IPS-20b (cell line): ENCODE data around the gene CREG1.

Experiments used
- H3K27ac ChIP-seq: one replicate; pipeline ENCODE4 v1.5.1; 2013; ENCODE audit warnings: low read length
- H3K27me3 ChIP-seq: 2 replicates; pipeline ENCODE4 v1.6.1; 2013; ENCODE audit warnings: mild to moderate bottlenecking, low read length, inconsistent platforms; ENCODE audit not compliant: insufficient read depth
- H3K36me3 ChIP-seq: 2 replicates; pipeline ENCODE4 v1.6.1; 2013; ENCODE audit warnings: low read depth, mild to moderate bottlenecking, inconsistent platforms, low read length, moderate library complexity; ENCODE audit not compliant: insufficient read depth
- H3K4me1 ChIP-seq: 2 replicates; pipeline ENCODE4 v1.6.1; 2013; ENCODE audit warnings: mild to moderate bottlenecking, control low read depth, inconsistent platforms, low read length, moderate library complexity; ENCODE audit not compliant: insufficient read depth
- H3K4me3 ChIP-seq: 2 replicates; pipeline ENCODE4 v1.5.1; 2013; ENCODE audit warnings: mild to moderate bottlenecking, low read length, inconsistent platforms
- H3K9ac ChIP-seq: 2 replicates; pipeline ENCODE4 v1.6.1; 2013; ENCODE audit warnings: low read depth, mild to moderate bottlenecking, inconsistent platforms, low read length, moderate library complexity
- H3K9me3 ChIP-seq: 2 replicates; pipeline ENCODE4 v1.6.1; 2013; ENCODE audit warnings: mild to moderate bottlenecking, low read depth, low read length, inconsistent platforms; ENCODE audit not compliant: insufficient read depth

The CREG1 gene

DNA sequence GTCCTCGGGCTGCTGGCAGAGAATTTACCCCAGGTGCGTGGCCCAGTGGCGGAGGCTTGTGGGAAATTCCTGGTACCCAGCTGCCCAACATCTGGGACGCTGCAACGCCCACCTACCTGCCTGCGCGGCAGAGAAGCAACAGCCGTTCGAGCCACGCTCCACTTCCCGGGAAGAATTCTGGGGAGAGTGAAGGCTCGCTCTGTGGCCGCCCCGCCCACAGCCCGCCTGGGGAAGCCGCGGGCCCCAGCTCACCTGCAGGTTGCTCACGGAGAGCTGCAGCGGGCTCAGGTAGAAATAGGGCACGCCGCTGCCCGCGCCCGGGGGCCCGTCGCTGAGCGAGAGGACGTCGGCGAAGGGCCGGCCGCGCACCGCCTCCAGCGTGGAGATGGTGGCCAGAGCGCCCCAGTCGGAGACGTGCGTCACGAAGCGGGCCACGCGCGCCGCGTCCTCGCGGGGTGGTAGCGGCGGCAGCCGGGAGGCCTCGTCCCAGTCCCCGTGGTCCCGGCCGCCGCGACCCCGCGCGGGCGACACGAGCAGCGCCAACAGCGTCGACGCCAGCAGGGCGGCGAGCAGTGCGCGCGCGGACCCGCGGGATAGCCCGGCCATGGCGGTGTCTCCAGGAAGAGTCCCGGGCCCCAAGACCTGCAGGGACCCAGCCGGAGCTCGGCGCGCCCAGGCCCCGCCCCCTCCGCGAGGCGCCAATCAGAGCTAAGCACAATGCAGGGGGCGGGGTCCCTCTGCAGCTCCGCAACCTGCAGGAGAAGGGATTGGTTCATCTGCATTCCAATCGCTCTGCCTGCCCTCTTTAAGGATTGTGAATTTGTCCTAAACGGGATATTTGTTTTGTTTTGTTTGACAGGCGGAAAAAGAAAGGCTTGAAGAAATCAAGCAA, at the start of gene CREG1:
CREG1 (minus strand) TSS at position 627 of the 892 bp plus-strand sequence.
- H3K36me3 ChIP-seq = no peaks in the 10 kb centered on the region
- H3K4me3 ChIP-seq = peak within 1 kb of the TSS; percentile 92
- no peak within 1 kb of the TSS for H3K27ac ChIP-seq
- H3K9ac ChIP-seq = peak within 1 kb of the TSS; percentile 63; the same call in 1 of the 2 replicates
- no peaks in the 10 kb centered on the region for H3K9me3 ChIP-seq
- no peaks in the 10 kb centered on the region for H3K4me1 ChIP-seq
- peaks cover 7% of the 10 kb centered on the region; the same call in 1 of the 2 replicates for H3K27me3 ChIP-seq

DNA sequence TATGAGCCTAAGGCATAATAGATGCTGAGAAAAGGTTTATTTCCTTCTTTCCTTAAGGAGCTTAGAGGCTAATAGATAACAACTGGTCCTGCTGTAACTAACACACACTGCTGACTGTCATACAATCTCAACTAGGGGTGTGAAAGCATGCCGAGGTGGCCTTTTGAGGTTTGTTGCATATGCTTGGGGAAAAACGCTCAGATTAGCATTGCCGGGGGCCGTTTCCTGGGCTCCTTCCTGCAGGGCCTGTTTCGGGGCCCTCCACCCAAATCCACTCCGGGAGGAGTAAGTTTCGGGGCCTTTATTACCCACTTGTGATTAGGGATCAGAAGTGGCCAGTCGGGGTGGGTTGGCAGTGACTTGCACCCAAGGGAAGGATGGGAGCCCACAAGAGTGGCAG, 49.3 kb upstream of the CREG1 start:
- no peak overlapping the region for H3K4me3 ChIP-seq
- H3K36me3 ChIP-seq = no peaks in the 10 kb centered on the region
- H3K4me1 ChIP-seq = 0 out of 2 replicates have a peak, but pooled peaks cover 4% of the 10 kb centered on the region
- H3K9me3 ChIP-seq = peaks cover 13% of the 10 kb centered on the region
- no peak overlapping the region for H3K27ac ChIP-seq
- no peaks in the 10 kb centered on the region for H3K27me3 ChIP-seq
- H3K9ac ChIP-seq = no peak overlapping the region

DNA sequence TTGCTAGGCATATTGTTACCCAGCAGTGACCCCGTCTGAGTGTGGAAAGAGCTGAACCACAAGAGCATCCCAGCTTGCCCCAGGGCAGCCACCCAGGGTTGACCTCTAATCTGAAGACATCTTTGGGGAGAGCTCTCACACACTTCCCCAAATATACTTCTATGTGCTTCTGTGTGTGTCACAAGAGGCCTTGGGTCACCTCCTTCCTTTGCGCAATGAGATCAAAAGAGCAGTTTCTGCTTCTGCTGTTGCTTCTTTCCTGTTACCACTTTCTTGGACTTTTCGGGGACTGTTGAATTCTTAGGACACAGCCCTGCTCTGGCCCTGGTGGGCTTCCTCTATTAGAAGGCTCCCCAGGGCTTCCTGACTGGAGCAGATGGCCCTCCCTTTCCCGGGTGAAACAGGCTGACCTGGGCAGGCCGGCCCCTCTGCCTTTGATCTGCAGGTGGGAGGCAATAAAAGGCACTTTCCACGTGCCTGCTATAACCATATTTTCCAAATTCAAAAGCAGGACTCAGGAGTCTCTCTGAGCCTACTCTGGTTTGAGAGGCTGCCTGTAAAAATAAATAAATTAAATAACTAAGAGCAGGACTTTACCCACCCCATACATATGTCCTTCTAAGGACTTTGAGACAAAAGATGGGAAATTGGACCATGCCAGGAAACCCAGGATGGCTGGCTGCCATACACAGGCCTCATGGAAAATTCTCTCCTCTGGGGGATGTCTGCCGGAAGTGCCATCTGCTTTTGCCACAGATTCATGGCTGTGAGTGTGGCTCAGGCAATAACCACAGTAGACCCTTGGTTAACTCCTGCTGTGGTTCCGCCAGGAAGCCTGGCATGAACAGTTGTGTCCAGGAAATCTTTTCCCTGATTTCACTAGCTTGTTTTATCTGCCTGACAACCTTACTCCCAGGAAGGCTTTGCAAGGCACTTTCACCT, 48.2 kb upstream of the CREG1 start:
- H3K27ac ChIP-seq = no peak overlapping the region
- no peak overlapping the region for H3K9ac ChIP-seq
- peaks cover 2% of the 10 kb centered on the region; the same call in 1 of the 2 replicates for H3K9me3 ChIP-seq
- 0 out of 2 replicates have a peak, but pooled peaks cover 4% of the 10 kb centered on the region for H3K4me1 ChIP-seq
- no peaks in the 10 kb centered on the region for H3K27me3 ChIP-seq
- H3K4me3 ChIP-seq = no peak overlapping the region
- H3K36me3 ChIP-seq = no peaks in the 10 kb centered on the region

DNA sequence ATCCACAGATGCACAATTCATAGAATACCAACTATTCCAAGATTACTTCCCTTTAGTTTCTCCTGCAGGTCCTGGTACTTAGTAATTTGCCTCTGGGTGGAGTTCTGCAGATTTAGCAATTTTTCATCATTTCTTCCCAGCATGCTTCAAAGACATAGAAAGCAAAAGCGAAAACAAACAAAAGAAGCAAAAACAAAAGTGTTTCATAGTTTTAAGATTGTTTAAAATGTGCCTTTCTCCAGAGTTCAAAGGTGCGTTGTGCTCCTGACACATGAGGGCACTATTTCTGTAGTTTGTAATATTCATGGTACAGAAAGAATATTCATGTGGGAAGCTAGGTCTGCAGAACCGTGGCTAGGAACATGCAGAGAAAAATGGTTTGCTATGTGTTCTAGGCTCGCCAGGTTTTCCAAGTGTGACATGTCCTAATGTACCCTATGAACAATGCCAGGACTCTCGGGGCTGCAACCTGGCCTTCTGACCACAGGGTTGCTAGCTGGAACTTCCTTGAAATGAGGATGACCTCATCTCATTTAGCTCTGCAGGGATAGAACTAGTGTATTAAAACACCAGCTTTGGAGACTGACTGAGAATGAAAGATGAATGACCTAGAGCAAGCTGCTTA, 46.5 kb upstream of the CREG1 start:
- Histone ChIP-seq H3K4me3 (no peak overlapping the region), H3K27ac (no peak overlapping the region), H3K9ac (no peak overlapping the region), H3K4me1 (0 out of 2 replicates have a peak, but pooled peaks cover 4% of the 10 kb centered on the region), H3K9me3 (no peaks in the 10 kb centered on the region), H3K27me3 (no peaks in the 10 kb centered on the region), H3K36me3 (no peaks in the 10 kb centered on the region)

DNA sequence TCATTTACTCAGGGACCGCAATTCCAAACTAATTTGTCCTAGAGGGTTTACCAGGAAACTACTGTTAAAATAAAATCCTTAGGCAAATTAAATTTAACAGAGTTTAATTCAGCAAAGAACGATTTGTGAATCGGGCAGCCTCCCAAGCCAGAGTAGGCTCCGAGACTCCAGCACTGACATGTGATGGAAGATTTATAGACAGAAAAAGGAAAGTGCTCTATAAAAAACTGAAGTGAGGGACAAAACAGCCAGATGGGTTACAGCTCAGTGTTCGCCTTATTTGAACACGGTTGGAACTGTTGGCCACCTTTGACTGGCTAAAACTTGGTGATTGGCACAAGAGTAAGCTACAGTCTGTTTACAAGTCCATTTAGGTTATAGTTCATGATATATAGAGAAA, 41.3 kb upstream of the CREG1 start:
- H3K27ac ChIP-seq = no peak overlapping the region
- no peaks in the 10 kb centered on the region for H3K4me1 ChIP-seq
- no peak overlapping the region for H3K9ac ChIP-seq
- H3K27me3 ChIP-seq = no peaks in the 10 kb centered on the region
- H3K9me3 ChIP-seq = no peaks in the 10 kb centered on the region
- no peak overlapping the region for H3K4me3 ChIP-seq
- no peaks in the 10 kb centered on the region for H3K36me3 ChIP-seq

DNA sequence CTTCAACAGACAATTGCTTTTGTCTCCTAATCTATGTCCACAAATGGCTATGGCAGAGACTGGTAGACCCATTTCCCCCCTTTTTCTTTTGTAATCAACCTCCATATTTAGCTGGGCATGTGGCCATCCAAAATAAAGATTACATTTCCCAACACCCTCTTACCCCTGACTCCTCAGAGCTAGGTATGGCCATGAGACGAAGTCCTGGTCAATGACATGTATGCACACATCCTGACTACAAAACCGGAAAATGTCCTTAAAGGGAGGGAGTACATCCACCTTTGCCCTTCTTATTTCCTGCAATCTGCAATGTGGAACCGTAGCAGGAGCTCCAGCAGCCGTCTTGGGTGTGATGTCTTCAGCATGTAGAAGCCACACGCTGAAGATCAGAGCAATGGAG, 40.3 kb upstream of the CREG1 start:
- no peaks in the 10 kb centered on the region for H3K9me3 ChIP-seq
- no peak overlapping the region for H3K9ac ChIP-seq
- no peaks in the 10 kb centered on the region for H3K27me3 ChIP-seq
- no peak overlapping the region for H3K4me3 ChIP-seq
- H3K27ac ChIP-seq = no peak overlapping the region
- H3K36me3 ChIP-seq = no peaks in the 10 kb centered on the region
- H3K4me1 ChIP-seq = no peaks in the 10 kb centered on the region

DNA sequence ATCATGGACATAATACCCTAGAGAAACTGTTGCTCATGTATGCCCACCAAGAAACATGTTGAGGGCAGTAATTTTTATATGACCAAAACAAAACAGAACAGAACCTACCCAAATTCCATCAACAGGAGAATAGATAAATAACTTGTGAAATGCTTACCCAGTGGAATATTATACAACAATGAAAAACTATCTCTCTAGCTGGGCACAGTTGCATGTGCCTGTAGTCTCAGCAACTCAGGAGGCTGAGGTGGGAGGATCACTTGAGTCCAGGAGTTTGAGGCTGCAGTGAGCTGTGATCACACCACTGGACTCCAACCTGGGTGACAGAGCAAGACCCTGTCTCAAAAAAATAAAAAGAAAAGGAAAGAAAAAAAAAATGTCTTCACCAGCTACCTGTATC, 38.9 kb upstream of the CREG1 start:
- Histone ChIP-seq H3K9me3 (no peaks in the 10 kb centered on the region), H3K27me3 (no peaks in the 10 kb centered on the region), H3K27ac (no peak overlapping the region), H3K4me3 (no peak overlapping the region), H3K36me3 (no peaks in the 10 kb centered on the region), H3K9ac (no peak overlapping the region), H3K4me1 (no peaks in the 10 kb centered on the region)

DNA sequence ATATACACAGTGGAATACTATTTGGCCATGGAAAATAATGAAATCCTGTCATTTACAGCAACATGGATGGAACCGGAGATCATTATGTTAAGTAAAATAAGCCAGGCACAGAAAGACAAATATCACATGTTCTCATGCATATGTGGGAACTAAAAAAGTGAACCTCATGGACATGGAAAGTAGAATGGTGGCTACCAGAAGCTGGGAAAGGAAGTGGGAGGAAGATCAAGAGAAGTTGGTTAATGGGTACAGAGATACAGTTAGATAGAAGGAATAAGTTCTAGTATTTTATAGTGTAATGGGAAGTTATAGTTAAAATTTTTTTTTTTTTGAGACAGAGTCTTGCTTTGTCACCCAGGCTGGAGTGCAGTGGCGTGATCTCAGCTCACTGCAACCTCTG, 34.8 kb upstream of the CREG1 start:
- no peaks in the 10 kb centered on the region for H3K4me1 ChIP-seq
- H3K4me3 ChIP-seq = no peak overlapping the region
- H3K27me3 ChIP-seq = no peaks in the 10 kb centered on the region
- H3K9me3 ChIP-seq = no peaks in the 10 kb centered on the region
- no peak overlapping the region for H3K9ac ChIP-seq
- no peaks in the 10 kb centered on the region for H3K36me3 ChIP-seq
- H3K27ac ChIP-seq = no peak overlapping the region

DNA sequence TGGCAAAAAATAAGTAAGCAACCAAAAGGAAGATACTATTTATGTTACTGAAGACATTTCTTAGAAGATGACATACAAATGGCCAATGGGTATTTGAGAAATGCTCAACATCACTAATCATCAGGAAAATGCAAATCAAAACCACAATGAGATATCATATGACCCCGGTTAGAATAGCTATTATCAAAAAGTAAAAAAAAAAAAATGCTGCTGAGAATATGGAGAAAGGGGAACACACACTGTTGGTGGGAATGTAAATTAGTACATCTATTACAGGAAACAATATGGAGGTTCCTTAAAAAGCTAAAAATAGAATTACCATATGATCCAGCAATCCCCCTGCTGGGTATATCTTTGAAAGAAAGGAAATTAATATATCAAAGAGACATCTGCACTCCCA, 34.3 kb upstream of the CREG1 start:
- Histone ChIP-seq H3K36me3 (no peaks in the 10 kb centered on the region), H3K4me1 (no peaks in the 10 kb centered on the region), H3K9ac (no peak overlapping the region), H3K27ac (no peak overlapping the region), H3K27me3 (no peaks in the 10 kb centered on the region), H3K4me3 (no peak overlapping the region), H3K9me3 (no peaks in the 10 kb centered on the region)

DNA sequence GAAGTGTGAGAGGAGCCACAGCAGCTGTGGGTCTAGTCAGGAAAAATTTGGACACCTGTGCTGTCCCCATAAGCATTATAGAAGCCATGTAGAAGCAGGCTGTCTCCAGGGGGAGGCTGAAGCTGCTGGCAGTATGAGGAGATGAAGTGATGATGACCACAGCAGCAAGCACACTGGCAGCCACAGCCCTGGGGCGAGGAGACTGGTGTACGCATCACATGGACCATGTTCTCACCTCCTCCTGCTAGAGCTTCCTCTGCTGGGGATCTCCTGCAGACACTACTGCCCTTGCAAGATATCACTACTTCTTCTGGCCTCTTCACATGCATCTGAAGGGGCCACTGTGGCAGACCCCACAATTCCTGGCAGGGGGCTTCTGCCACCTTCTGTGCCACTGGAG, 33.8 kb upstream of the CREG1 start:
- no peak overlapping the region for H3K27ac ChIP-seq
- H3K36me3 ChIP-seq = no peaks in the 10 kb centered on the region
- no peak overlapping the region for H3K9ac ChIP-seq
- H3K27me3 ChIP-seq = no peaks in the 10 kb centered on the region
- no peaks in the 10 kb centered on the region for H3K4me1 ChIP-seq
- H3K9me3 ChIP-seq = no peaks in the 10 kb centered on the region
- no peak overlapping the region for H3K4me3 ChIP-seq

DNA sequence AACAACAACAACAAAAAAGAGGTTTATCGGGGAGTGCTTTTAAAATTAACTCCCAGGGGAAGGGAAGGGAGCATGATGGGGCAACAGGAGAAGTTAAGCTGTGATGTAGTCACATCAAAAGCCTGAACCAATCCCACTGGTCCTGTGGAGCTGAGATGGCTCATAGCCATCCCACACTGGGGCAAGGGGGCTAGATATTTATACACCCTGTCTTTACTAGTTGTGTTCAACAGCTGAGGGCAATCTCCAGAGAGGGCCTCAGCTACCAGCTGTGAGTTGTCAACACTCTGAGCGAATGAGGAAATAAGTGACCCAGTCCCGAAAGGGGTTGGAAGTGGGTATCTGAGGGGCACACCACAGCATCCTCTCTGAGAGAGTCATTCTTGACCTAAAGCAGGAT, 31.0 kb upstream of the CREG1 start:
- no peaks in the 10 kb centered on the region for H3K9me3 ChIP-seq
- H3K4me1 ChIP-seq = no peaks in the 10 kb centered on the region
- H3K27ac ChIP-seq = no peak overlapping the region

More for the DNA sequence above, 31.0 kb upstream of the CREG1 start:
- H3K36me3 ChIP-seq = no peaks in the 10 kb centered on the region
- H3K4me3 ChIP-seq = no peak overlapping the region
- H3K27me3 ChIP-seq = no peaks in the 10 kb centered on the region
- H3K9ac ChIP-seq = no peak overlapping the region
